ENCODE results near the gene NPHS1. TPM values are rescaled to one million over a fixed set of nuclear protein-coding genes. Genes with fewer than 3 reads are reported as not detected.
A peak's percentile ranks its signal among the peaks of the same experiment; 100 is the strongest.

The NPHS1 gene, protein sequence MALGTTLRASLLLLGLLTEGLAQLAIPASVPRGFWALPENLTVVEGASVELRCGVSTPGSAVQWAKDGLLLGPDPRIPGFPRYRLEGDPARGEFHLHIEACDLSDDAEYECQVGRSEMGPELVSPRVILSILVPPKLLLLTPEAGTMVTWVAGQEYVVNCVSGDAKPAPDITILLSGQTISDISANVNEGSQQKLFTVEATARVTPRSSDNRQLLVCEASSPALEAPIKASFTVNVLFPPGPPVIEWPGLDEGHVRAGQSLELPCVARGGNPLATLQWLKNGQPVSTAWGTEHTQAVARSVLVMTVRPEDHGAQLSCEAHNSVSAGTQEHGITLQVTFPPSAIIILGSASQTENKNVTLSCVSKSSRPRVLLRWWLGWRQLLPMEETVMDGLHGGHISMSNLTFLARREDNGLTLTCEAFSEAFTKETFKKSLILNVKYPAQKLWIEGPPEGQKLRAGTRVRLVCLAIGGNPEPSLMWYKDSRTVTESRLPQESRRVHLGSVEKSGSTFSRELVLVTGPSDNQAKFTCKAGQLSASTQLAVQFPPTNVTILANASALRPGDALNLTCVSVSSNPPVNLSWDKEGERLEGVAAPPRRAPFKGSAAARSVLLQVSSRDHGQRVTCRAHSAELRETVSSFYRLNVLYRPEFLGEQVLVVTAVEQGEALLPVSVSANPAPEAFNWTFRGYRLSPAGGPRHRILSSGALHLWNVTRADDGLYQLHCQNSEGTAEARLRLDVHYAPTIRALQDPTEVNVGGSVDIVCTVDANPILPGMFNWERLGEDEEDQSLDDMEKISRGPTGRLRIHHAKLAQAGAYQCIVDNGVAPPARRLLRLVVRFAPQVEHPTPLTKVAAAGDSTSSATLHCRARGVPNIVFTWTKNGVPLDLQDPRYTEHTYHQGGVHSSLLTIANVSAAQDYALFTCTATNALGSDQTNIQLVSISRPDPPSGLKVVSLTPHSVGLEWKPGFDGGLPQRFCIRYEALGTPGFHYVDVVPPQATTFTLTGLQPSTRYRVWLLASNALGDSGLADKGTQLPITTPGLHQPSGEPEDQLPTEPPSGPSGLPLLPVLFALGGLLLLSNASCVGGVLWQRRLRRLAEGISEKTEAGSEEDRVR (N-terminal part only)
- total RNA-seq (0.25 TPM), polyA plus RNA-seq (ENCODE audit: insufficient read depth, low read depth, low replicate concordance) (39.7 TPM)
- long read RNA-seq, donor 1, full-length matches to known transcripts: 2 of 22 reads
- long read RNA-seq, donor 1, partial matches to known transcripts: 20 of 22 reads
- long read RNA-seq, donor 1, other reads (novel, unspliced or antisense): 0 of 22 reads
- long read RNA-seq, donor 2, full-length matches to known transcripts: 2 of 18 reads
- long read RNA-seq, donor 2, partial matches to known transcripts: 16 of 18 reads
- long read RNA-seq, donor 2, other reads (novel, unspliced or antisense): 0 of 18 reads
- long read RNA-seq, donor 3, full-length matches to known transcripts: 1 of 19 reads
- long read RNA-seq, donor 3, partial matches to known transcripts: 6 of 19 reads
- long read RNA-seq, donor 3, other reads (novel, unspliced or antisense): 12 of 19 reads
- long read RNA-seq, donor 4, full-length matches to known transcripts: 3 of 26 reads
- long read RNA-seq, donor 4, partial matches to known transcripts: 23 of 26 reads
- long read RNA-seq, donor 4, other reads (novel, unspliced or antisense): 0 of 26 reads
- long read RNA-seq, donor 5: 0 reads
- long read RNA-seq, donor 6, partial matches to known transcripts: 7 of 7 reads
- long read RNA-seq, donor 6, other reads (novel, unspliced or antisense): 0 of 7 reads
- long read RNA-seq, donor 7: 0 reads
- long read RNA-seq, donor 8, partial matches to known transcripts: 70 of 75 reads
- long read RNA-seq, donor 8, other reads (novel, unspliced or antisense): 5 of 75 reads
- long read RNA-seq, donor 9: 0 reads
- long read RNA-seq, donor 10, full-length matches to known transcripts: 2 of 18 reads
- long read RNA-seq, donor 10, partial matches to known transcripts: 16 of 18 reads
- long read RNA-seq, donor 10, other reads (novel, unspliced or antisense): 0 of 18 reads

DNA sequence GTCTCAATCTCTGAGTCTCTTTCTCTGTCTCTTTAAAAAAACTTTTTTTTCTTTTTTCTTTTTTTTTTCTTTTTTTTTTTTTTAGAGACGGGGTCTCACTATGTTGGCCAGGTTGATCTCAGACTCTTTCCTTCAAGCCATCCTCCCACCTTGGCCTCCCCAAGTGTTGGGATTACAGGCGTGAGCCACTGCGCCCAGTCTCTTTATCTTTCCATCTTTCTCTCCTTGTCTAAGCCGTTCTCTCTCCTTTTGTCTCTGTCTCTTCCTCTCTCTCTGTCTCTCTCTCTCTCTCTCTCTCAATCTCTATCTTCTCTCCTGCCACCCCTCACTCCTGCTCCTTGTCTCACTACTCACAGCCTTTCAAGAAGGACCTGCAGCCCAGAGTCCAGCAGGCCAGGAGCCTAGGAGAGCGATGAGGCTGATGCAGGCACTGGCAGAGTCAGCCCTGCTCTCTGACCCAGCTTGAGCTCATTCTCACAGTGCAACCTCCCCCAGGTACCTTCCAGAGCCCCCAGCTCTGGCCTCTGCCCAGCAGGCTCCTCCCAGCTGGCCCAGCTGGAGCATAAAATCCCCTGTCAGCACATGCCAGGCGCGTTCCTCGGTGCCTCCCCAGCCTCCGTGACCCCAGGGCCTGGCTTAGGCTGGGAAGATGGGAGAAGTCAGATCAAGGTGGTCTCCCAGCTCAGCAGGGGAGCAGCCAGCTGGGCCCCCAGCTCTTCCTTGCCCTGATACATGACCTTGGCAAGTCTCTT, at the start of gene NPHS1:
Gene NPHS1 (minus strand): TSS at position 476 of the 752 bp plus-strand sequence. CDS start 667 bp downstream, outside the sequence.
- Histone ChIP-seq H3K27ac (ENCODE audit: low read depth in 2 of 2, low read length in 2 of 2) (no peak within 1 kb of the TSS), H3K36me3 (ENCODE audit: control insufficient read depth in 2 of 3, insufficient read depth in 3 of 3, low read length in 3 of 3) (no peaks in the 10 kb centered on the region), H3K4me1 (ENCODE audit: control insufficient read depth in 2 of 3, insufficient read depth in 2 of 3, low read depth in 1 of 3, low read length in 3 of 3) (no peaks in the 10 kb centered on the region), H3K4me3 (ENCODE audit: low read length in 3 of 3) (peak within 1 kb of the TSS in 1 of 3 donors; percentile 39), H3K9me3 (ENCODE audit: control insufficient read depth in 2 of 3, insufficient read depth in 1 of 3, low read length in 3 of 3) (no peaks in the 10 kb centered on the region), H3K27me3 (ENCODE audit: control insufficient read depth, insufficient read depth, low read length) (no peaks in the 10 kb centered on the region), H3K9ac (ENCODE audit: low read length in 3 of 3) (no peak within 1 kb of the TSS)
- peak in 4 of 5 donors; percentile 82 to 88 (median 85) for DNase-seq
- TF ChIP-seq, protein P1, sequence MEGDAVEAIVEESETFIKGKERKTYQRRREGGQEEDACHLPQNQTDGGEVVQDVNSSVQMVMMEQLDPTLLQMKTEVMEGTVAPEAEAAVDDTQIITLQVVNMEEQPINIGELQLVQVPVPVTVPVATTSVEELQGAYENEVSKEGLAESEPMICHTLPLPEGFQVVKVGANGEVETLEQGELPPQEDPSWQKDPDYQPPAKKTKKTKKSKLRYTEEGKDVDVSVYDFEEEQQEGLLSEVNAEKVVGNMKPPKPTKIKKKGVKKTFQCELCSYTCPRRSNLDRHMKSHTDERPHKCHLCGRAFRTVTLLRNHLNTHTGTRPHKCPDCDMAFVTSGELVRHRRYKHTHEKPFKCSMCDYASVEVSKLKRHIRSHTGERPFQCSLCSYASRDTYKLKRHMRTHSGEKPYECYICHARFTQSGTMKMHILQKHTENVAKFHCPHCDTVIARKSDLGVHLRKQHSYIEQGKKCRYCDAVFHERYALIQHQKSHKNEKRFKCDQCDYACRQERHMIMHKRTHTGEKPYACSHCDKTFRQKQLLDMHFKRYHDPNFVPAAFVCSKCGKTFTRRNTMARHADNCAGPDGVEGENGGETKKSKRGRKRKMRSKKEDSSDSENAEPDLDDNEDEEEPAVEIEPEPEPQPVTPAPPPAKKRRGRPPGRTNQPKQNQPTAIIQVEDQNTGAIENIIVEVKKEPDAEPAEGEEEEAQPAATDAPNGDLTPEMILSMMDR (IDR thresholded peaks at IDR 0.05; ENCODE audit: borderline replicate concordance, extremely low read depth, insufficient read depth): no peak
- no peak for FAIRE-seq
- intact Hi-C loops (cut with DNase I): no loop called here

DNA sequence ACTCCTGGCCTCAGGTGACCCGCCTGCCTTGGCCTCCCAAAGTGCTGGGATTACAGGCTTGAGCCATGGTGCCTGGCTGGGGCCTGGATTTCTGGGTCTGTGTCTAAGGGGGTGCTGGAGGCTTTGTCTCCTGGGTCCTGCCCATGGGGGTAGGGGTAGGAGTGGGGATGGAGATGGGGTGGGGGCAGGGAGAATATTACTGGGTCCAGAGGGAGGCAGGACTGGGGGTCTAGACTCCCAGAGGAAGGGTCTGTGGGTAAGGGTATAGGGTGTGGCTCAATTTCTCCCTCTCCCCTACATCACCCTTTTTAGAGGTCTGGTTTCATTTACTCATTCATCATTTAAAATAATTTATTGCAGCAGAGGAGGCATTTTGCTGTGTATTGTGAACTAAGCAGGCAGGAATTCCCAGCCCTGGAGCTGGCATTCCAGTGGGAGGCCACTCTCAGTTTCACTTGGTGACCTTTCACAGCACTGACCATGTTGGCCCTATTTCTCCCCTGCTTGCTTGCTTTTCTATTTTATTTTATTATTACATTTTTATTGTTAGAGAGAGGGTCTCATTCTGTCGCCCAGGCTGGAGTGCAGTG, 48.8 kb upstream of the NPHS1 start:
- Histone ChIP-seq H3K27ac (ENCODE audit: low read depth in 2 of 2, low read length in 2 of 2) (peak overlapping the region; percentile 63 to 84), H3K4me3 (ENCODE audit: low read length in 3 of 3) (no peak overlapping the region), H3K27me3 (ENCODE audit: control insufficient read depth, insufficient read depth, low read length) (no peaks in the 10 kb centered on the region), H3K9me3 (ENCODE audit: control insufficient read depth in 2 of 3, insufficient read depth in 1 of 3, low read length in 3 of 3) (no peaks in the 10 kb centered on the region), H3K4me1 (ENCODE audit: control insufficient read depth in 2 of 3, insufficient read depth in 2 of 3, low read depth in 1 of 3, low read length in 3 of 3) (peaks cover 0 to 7% (median 0%) of the 10 kb centered on the region in 3 donors), H3K36me3 (ENCODE audit: control insufficient read depth in 2 of 3, insufficient read depth in 3 of 3, low read length in 3 of 3) (no peaks in the 10 kb centered on the region), H3K9ac (ENCODE audit: low read length in 3 of 3) (no peak overlapping the region)
- intact Hi-C loops (cut with DNase I): no loop called here
- FAIRE-seq: no peak
- peak in 3 of 5 donors; percentile 34 to 67 (median 46) for DNase-seq
- TF ChIP-seq, protein P1 (IDR thresholded peaks at IDR 0.05; ENCODE audit: borderline replicate concordance, extremely low read depth, insufficient read depth): no peak

Data from kidney (tissue), 22 donors.